Brain microvascular endothelial cell (primary cell): Measurements from ENCODE around the gene TCF7L2.
A peak's percentile ranks its signal among the peaks of the same experiment; 100 is the strongest.

Experiments used
- DNase-seq: peaks from one replicate; pipeline ENCODE4 v3.0.0-alpha.2; 2020
- H3K27ac ChIP-seq: fragments of 250-450 bp; sonication (Bioruptor Pico); 2 replicates; pipeline ENCODE4 v1.5.1; 2020; ENCODE audit warnings: mild to moderate bottlenecking, moderate library complexity
- H3K27me3 ChIP-seq: fragments of 250-450 bp; sonication (Bioruptor Pico); replicated peaks from 2 replicates; pipeline ENCODE4 v1.5.1; 2020; ENCODE audit warnings: mild to moderate bottlenecking
- H3K36me3 ChIP-seq: fragments of 250-450 bp; sonication (Bioruptor Pico); replicated peaks from 2 replicates; pipeline ENCODE4 v1.5.1; 2020; ENCODE audit warnings: mild to moderate bottlenecking
- H3K4me3 ChIP-seq: 2 replicates; pipeline ENCODE4 v1.5.1; 2011; ENCODE audit warnings: low read depth, mild to moderate bottlenecking, control low read depth, low read length, moderate library complexity
- CTCF ChIP-seq: IDR thresholded peaks from 2 replicates; pipeline ENCODE4 v1.5.1; 2011; ENCODE audit warnings: low read depth, mild to moderate bottlenecking, moderate library complexity, low read length, control low read depth, inconsistent platforms; ENCODE audit errors: missing control alignments
- in situ Hi-C: cut with HindIII; loops from 2 replicates; pipeline ENCODE4 v1.10.0; 2017; ENCODE audit warnings: low sequenced_read_pairs, low pct_ligation_motif_present

The TCF7L2 gene

GRCh38 chr10:113130014-113130641, 180.1 kb downstream of the TCF7L2 start:
- DNase-seq, result no peak
- no peak overlapping the region for H3K4me3 ChIP-seq
- no peaks in the 10 kb centered on the region for H3K36me3 ChIP-seq
- in situ Hi-C loops, result no loop called here
- TF ChIP-seq CTCF, result no peak
- no peaks in the 10 kb centered on the region for H3K27me3 ChIP-seq
- H3K27ac ChIP-seq, result no peak overlapping the region

- peak; percentile 33 for DNase-seq
- H3K27ac ChIP-seq, result no peak overlapping the region
- H3K36me3 ChIP-seq, result no peaks in the 10 kb centered on the region
- no peak for TF ChIP-seq CTCF
- in situ Hi-C loops, result no loop called here
- no peaks in the 10 kb centered on the region for H3K27me3 ChIP-seq
- H3K4me3 ChIP-seq, result no peak overlapping the region
These were observed 181.7 kb downstream of the TCF7L2 start for GRCh38 chr10:113131613-113132261.

GRCh38 chr10:113132591-113133121, 182.6 kb downstream of the TCF7L2 start:
- H3K4me3 ChIP-seq, result no peak overlapping the region
- no peak for DNase-seq
- H3K36me3 ChIP-seq, result no peaks in the 10 kb centered on the region
- no peak for TF ChIP-seq CTCF
- in situ Hi-C loops, result no loop called here
- H3K27me3 ChIP-seq, result no peaks in the 10 kb centered on the region
- no peak overlapping the region for H3K27ac ChIP-seq

- Histone ChIP-seq H3K36me3 (no peaks in the 10 kb centered on the region), H3K4me3 (no peak overlapping the region), H3K27ac (no peak overlapping the region), H3K27me3 (no peaks in the 10 kb centered on the region)
- TF ChIP-seq CTCF, result no peak
- peak; percentile 12 for DNase-seq
- in situ Hi-C loops, result no loop called here
These were observed 183.6 kb downstream of the TCF7L2 start for GRCh38 chr10:113133497-113134115.

- Histone ChIP-seq H3K27me3 (no peaks in the 10 kb centered on the region), H3K27ac (no peak overlapping the region), H3K4me3 (no peak overlapping the region), H3K36me3 (no peaks in the 10 kb centered on the region)
- no peak for TF ChIP-seq CTCF
- no peak for DNase-seq
- in situ Hi-C loops, result no loop called here
These were observed 185.0 kb downstream of the TCF7L2 start for GRCh38 chr10:113135025-113135424.
